G401 (cell line): ENCODE measurements around the gene MRPS6. TPM values are rescaled to one million over a fixed set of nuclear protein-coding genes. Genes with fewer than 3 reads are reported as not detected.

Source experiments
- DNase-seq: peaks from one replicate; pipeline ENCODE4 v3.0.0-alpha.2; 2015; ENCODE audit warnings: low spot score
- in situ Hi-C: cut with HindIII; loops from 2 replicates; pipeline ENCODE4 v1.10.0; 2016; ENCODE audit warnings: low sequenced_read_pairs, mixed read lengths
- total RNA-seq: library from RNA; depleted of rRNA; stranded (reverse); fragments of >200 nt; shearing (Covaris generic); gene quantifications from 2 replicates; pipeline ENCODE4 v1.2.3, GENCODE V29; 2014

The MRPS6 gene
- total RNA-seq, 1 experiment from 2014 or later = 118 TPM

DNA sequence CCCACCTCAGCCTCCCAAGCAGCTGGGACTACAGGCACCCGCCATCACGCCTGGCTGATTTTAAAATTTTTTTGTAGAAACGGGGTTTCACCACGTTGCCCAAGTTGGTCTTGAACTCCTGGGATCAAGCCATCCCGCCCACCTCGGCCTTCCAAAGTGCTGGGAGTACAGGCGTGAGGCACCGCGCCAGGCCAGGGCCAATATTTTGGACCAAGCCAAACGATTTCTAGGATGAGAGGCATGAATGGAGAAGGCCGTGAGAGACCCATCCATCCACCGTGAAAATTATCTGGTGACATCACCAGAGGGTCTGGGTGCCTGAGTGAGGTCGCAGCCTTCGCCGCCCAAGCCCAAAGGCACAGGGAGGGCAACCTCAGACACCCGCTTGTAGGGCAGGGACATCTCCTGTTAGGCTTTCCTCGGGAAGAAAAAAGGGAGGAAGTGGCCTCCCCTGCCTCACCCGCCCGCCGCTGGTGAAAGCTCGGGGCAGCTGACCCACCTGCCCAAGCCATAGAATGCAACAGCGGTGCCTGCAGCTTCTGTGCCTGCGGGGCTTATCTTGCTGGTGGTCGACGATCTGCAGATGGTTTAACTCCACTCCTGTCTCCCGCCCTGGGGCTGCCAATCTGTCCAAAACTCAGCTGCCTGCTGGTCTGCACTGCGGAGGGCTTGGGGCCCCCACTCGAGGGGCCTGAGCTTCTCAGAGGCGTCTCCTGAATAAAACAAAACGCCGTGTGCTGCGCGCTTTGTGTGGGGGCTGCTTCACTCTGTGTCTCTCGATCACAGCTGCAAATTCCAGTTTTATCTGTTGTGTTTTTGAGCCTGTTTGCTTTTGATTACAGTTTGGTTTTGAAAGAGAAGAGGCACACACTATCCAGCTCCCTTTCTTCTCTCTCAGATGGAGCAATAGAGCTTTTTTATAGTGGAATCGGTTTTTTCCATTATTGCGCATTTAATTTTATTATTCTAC lies 85.8 kb downstream of the MRPS6 start:
- in situ Hi-C loops = no loop called here
- no peak for DNase-seq

GRCh38 chr21:34166468-34166867 lies 93.1 kb downstream of the MRPS6 start:
- in situ Hi-C loops = no loop called here
- no peak for DNase-seq

GRCh38 chr21:34170886-34171285 lies 97.5 kb downstream of the MRPS6 start:
- DNase-seq = no peak
- in situ Hi-C loops = no loop called here

- in situ Hi-C loops = no loop called here
- no peak for DNase-seq
These were observed 101.1 kb downstream of the MRPS6 start for GRCh38 chr21:34174470-34174869.

- in situ Hi-C loops = no loop called here
- no peak for DNase-seq
These were observed 103.1 kb downstream of the MRPS6 start for GRCh38 chr21:34176448-34176847.

DNA sequence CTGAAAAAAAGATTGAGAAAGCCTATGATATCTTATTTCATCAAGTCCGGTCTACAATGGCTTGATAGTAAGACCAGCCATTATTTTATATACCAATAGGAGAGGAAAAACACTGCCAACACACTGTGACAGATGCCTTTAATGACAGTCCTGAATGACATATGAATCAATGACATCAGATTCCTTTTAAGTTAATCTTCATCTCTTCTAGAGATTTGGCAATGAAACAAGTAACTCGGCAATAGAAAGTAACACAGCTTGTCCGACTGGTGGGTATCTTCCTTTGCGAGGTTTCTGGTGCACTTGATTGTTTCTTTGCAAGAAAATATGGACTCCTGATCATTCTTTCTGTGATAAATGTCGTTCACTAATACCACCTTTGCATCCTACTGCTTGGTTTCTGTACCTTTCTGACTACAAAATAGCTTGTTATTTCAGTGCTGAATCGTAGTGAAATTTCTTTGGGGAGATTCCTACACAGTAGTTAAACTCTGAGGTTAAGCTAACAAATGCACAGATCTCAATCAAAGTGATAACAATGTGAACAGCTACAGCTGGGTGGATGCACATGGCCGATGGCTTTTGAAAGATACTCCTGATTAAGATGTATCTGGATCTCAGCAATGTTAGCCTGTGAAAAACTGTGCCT lies 104.7 kb downstream of the MRPS6 start:
- in situ Hi-C loops = no loop called here
- DNase-seq = no peak

DNA sequence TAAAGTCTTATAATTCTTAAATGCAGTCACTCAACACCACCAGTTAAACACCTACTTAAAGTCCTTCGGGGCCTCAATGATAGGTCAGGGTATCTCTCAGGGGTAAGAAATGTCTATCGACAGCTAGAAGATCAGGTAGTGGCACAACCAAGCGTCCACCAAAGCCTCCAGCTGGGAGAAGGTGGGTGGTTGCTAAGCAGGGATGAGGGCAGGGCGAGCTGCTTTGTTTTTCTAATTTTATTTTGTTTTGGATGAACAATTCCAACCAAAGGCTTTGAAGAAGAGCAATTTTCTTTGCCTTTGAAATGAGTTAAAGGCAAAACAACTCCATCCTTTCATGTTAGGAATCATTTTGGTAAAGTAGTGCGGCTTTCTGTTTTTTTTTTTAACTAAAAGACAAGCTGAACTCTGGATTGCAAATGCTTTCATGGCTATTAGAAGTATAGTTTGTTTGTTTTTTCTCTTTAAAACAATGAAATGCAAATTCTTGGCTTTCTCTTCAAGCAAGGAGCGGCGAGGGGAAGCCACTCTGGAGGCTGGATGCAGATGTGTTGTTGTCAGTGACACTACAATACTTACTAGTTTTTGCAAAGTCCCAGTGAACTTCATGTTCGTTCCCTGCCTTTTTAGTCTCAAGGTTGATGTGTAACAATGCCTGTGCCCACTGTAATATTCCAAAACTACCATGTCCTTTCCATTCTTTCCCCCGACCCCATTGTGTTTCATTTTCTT lies 106.0 kb downstream of the MRPS6 start:
- in situ Hi-C loops = no loop called here
- DNase-seq = no peak

GRCh38 chr21:34180407-34180806 lies 107.0 kb downstream of the MRPS6 start:
- DNase-seq = no peak
- in situ Hi-C loops = no loop called here

DNA sequence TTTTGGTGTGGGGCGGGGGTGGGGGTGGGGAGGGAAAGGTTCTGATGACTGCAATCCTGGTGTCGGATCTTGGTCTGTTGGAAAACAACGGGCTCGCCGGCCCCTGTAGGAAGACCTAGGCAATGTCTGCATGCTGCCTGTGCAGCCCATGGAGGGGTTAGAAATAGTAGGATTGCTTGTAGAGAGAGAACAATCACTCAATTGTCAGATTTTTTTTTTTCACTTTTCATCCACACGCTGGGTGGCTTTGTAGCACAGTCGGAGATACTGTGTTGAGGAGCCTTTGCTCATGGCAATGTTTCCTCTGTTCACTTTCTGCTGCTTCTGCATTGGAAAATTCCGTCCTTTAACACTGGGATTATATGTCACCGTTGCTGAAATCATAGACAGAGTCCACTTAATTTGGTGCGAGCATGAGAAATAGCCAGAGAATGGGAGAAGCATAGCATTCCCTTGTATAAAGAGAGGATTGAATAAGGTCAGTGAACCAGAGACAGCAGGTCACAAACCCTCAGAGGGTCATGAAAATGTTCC lies 107.5 kb downstream of the MRPS6 start:
- DNase-seq = no peak
- in situ Hi-C loops = no loop called here

- DNase-seq = no peak
- in situ Hi-C loops = no loop called here
These were observed 108.2 kb downstream of the MRPS6 start for GRCh38 chr21:34181431-34182039.

GRCh38 chr21:34182436-34182835 lies 109.1 kb downstream of the MRPS6 start:
- in situ Hi-C loops = no loop called here
- DNase-seq = no peak

- DNase-seq = no peak
- in situ Hi-C loops = no loop called here
These were observed 110.1 kb downstream of the MRPS6 start for GRCh38 chr21:34183331-34183928.

DNA sequence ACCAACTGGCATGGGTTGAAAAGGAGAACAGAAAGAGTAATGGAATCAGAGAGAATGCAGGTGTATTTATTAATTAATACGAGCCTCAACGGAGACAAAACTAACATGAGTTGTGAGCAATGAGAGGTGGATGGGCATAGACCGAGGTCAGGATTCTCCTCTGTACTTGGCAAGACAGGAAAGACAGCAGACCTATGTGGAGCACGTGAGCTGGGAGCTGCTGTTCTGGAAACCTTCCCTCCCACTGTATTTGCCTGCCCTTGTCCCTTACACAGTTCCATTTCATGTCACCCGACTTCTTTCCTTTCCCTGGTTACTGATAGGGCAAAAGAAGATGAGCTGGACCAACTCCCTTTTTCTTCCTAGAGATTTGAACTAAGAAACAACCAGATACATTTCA lies 110.9 kb downstream of the MRPS6 start:
- in situ Hi-C loops = no loop called here
- DNase-seq = no peak

- DNase-seq = no peak
- in situ Hi-C loops = no loop called here
These were observed 111.8 kb downstream of the MRPS6 start for GRCh38 chr21:34185026-34185750.

- DNase-seq = no peak
- in situ Hi-C loops = no loop called here
These were observed 112.8 kb downstream of the MRPS6 start for GRCh38 chr21:34186109-34186719.

- in situ Hi-C loops = no loop called here
- DNase-seq = no peak
These were observed 114.6 kb downstream of the MRPS6 start for GRCh38 chr21:34187935-34188334.

- no peak for DNase-seq
- in situ Hi-C loops = no loop called here
These were observed 116.1 kb downstream of the MRPS6 start for GRCh38 chr21:34189506-34189905.
